ENCODE measurements around the gene ZNF853.

GRCh38 chr7:6639627-6640026 lies 24.2 kb downstream of the ZNF853 start:
- TF ChIP-seq POLR2AphosphoS5 (IDR thresholded peaks at IDR 0.05; ENCODE audit: low read depth) (no peak), CTCF (IDR thresholded peaks at IDR 0.05; ENCODE audit: insufficient read depth, low read length) (no peak), GABPA (IDR thresholded peaks at IDR 0.05; ENCODE audit: low read depth) (no peak), SPI1 (IDR thresholded peaks at IDR 0.05; ENCODE audit: borderline replicate concordance, low read depth) (no peak)
- TF ChIP-seq, protein P1, sequence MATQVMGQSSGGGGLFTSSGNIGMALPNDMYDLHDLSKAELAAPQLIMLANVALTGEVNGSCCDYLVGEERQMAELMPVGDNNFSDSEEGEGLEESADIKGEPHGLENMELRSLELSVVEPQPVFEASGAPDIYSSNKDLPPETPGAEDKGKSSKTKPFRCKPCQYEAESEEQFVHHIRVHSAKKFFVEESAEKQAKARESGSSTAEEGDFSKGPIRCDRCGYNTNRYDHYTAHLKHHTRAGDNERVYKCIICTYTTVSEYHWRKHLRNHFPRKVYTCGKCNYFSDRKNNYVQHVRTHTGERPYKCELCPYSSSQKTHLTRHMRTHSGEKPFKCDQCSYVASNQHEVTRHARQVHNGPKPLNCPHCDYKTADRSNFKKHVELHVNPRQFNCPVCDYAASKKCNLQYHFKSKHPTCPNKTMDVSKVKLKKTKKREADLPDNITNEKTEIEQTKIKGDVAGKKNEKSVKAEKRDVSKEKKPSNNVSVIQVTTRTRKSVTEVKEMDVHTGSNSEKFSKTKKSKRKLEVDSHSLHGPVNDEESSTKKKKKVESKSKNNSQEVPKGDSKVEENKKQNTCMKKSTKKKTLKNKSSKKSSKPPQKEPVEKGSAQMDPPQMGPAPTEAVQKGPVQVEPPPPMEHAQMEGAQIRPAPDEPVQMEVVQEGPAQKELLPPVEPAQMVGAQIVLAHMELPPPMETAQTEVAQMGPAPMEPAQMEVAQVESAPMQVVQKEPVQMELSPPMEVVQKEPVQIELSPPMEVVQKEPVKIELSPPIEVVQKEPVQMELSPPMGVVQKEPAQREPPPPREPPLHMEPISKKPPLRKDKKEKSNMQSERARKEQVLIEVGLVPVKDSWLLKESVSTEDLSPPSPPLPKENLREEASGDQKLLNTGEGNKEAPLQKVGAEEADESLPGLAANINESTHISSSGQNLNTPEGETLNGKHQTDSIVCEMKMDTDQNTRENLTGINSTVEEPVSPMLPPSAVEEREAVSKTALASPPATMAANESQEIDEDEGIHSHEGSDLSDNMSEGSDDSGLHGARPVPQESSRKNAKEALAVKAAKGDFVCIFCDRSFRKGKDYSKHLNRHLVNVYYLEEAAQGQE (IDR thresholded peaks at IDR 0.05; ENCODE audit: insufficient replicate concordance, low read depth) = no peak
